ENCODE results near the gene CCR5AS.

Gene CCR5AS

DNA sequence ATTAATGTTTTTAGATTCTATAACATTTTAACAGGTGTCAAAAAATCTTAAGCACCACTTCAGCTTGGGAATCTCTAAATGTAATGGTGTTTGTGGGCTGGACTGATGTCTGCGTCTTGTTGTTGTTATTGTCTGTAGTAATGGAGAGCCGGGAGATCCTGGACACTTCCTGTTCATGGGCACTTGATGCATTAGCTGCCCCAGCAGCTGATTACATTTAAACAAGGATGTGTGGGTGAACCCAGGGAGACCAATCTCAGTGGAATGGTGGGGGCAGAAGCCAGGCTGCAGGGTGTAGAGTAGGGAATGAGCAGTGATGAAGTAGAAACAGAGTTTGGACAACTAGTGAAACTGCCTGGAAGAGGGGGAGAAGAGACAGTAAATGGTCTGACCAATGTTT, 7.8 kb downstream of the CCR5AS start (continued):
- TF ChIP-seq, protein P1, sequence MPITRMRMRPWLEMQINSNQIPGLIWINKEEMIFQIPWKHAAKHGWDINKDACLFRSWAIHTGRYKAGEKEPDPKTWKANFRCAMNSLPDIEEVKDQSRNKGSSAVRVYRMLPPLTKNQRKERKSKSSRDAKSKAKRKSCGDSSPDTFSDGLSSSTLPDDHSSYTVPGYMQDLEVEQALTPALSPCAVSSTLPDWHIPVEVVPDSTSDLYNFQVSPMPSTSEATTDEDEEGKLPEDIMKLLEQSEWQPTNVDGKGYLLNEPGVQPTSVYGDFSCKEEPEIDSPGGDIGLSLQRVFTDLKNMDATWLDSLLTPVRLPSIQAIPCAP (CRISPR knock-in tag; IDR thresholded peaks at IDR 0.05) = no peak
- TF ChIP-seq, protein P2, sequence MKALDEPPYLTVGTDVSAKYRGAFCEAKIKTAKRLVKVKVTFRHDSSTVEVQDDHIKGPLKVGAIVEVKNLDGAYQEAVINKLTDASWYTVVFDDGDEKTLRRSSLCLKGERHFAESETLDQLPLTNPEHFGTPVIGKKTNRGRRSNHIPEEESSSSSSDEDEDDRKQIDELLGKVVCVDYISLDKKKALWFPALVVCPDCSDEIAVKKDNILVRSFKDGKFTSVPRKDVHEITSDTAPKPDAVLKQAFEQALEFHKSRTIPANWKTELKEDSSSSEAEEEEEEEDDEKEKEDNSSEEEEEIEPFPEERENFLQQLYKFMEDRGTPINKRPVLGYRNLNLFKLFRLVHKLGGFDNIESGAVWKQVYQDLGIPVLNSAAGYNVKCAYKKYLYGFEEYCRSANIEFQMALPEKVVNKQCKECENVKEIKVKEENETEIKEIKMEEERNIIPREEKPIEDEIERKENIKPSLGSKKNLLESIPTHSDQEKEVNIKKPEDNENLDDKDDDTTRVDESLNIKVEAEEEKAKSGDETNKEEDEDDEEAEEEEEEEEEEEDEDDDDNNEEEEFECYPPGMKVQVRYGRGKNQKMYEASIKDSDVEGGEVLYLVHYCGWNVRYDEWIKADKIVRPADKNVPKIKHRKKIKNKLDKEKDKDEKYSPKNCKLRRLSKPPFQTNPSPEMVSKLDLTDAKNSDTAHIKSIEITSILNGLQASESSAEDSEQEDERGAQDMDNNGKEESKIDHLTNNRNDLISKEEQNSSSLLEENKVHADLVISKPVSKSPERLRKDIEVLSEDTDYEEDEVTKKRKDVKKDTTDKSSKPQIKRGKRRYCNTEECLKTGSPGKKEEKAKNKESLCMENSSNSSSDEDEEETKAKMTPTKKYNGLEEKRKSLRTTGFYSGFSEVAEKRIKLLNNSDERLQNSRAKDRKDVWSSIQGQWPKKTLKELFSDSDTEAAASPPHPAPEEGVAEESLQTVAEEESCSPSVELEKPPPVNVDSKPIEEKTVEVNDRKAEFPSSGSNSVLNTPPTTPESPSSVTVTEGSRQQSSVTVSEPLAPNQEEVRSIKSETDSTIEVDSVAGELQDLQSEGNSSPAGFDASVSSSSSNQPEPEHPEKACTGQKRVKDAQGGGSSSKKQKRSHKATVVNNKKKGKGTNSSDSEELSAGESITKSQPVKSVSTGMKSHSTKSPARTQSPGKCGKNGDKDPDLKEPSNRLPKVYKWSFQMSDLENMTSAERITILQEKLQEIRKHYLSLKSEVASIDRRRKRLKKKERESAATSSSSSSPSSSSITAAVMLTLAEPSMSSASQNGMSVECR (CRISPR knock-in tag; IDR thresholded peaks at IDR 0.05; ENCODE audit: borderline replicate concordance) = no peak
- TF ChIP-seq HMGXB4 (CRISPR knock-in tag; IDR thresholded peaks at IDR 0.05) (no peak), ETV6 (CRISPR knock-in tag; IDR thresholded peaks at IDR 0.05) (no peak), EMX1 (CRISPR knock-in tag; IDR thresholded peaks at IDR 0.05) (no peak)

DNA sequence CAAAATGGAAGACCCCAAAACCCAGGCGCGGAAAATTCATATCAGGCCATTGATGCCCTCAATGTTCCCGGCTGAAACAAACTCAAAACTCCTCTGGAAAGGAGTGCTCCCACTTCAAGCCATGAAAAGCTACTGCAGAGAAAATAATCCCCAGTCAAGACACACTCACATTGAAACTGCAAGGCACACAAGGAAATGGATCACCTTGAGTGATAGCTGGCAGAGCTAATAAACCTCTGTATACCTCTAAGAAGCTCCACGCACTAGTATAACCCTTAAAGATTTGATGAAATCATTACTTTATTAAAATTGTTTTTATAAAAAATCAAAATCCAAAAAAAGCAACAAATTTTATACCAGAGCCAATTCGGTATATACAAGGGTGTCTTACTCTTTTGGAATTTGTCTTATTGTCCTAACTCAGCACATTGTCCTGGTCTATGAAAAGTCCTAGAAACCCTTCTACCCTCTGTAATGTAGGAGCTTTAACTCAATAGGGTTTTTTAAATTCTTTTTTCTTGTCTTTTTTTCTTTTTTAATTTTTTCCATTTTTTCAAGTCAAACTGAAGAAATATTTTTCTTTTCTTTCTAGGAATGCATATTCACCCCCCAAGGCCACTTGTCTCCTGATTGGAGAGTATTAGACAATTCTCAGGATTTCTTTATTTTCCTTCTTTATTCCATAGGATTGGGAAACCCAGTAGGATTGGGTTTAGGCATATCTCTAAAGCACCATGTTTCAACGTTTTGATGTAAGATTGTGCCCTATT, 8.5 kb downstream of the CCR5AS start:
- CTCF ChIA-PET = interaction anchor here (1.2 to 1.8 kb wide), 3 partner anchors 13 to 321 kb away, joined by 3 to 5 read pairs (median 3); partner anchors contain the start of gene CCR1
- DNase-seq (ENCODE audit: low spot score) (no peak), ATAC-seq (no peak)
- H3K9me3 Mint-ChIP-seq = peaks cover 11% of the 10 kb centered on the region
- no peaks in the 10 kb centered on the region for H3K36me3 Mint-ChIP-seq
- no peak overlapping the region for H3K27ac Mint-ChIP-seq
- peaks cover 23% of the 10 kb centered on the region for H3K4me1 Mint-ChIP-seq
- POLR2A ChIA-PET = no interaction called here
- peaks cover 9% of the 10 kb centered on the region; the same call in 1 of the 2 replicates for H3K27me3 Mint-ChIP-seq (ENCODE audit: low read depth)
- H3K4me3 Mint-ChIP-seq = no peak overlapping the region
- TF ChIP-seq, protein P3, sequence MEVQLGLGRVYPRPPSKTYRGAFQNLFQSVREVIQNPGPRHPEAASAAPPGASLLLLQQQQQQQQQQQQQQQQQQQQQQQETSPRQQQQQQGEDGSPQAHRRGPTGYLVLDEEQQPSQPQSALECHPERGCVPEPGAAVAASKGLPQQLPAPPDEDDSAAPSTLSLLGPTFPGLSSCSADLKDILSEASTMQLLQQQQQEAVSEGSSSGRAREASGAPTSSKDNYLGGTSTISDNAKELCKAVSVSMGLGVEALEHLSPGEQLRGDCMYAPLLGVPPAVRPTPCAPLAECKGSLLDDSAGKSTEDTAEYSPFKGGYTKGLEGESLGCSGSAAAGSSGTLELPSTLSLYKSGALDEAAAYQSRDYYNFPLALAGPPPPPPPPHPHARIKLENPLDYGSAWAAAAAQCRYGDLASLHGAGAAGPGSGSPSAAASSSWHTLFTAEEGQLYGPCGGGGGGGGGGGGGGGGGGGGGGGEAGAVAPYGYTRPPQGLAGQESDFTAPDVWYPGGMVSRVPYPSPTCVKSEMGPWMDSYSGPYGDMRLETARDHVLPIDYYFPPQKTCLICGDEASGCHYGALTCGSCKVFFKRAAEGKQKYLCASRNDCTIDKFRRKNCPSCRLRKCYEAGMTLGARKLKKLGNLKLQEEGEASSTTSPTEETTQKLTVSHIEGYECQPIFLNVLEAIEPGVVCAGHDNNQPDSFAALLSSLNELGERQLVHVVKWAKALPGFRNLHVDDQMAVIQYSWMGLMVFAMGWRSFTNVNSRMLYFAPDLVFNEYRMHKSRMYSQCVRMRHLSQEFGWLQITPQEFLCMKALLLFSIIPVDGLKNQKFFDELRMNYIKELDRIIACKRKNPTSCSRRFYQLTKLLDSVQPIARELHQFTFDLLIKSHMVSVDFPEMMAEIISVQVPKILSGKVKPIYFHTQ (CRISPR knock-in tag; IDR thresholded peaks at IDR 0.05) = no peak
- no peak for TF ChIP-seq NFYB (CRISPR knock-in tag; conservative IDR thresholded peaks at IDR 0.05; ENCODE audit: low read depth)
- TF ChIP-seq ETV6 (CRISPR knock-in tag; IDR thresholded peaks at IDR 0.05) = no peak
- TF ChIP-seq SP1 (CRISPR knock-in tag; conservative IDR thresholded peaks at IDR 0.05) = no peak
- no peak for TF ChIP-seq ZNF423 (CRISPR knock-in tag; IDR thresholded peaks at IDR 0.05)
- no peak for TF ChIP-seq ZNF425 (CRISPR knock-in tag; conservative IDR thresholded peaks at IDR 0.05)
- no peak for TF ChIP-seq ZNF317 (CRISPR knock-in tag; IDR thresholded peaks at IDR 0.05; ENCODE audit: borderline replicate concordance, low read depth)
- TF ChIP-seq ZNF219 (CRISPR knock-in tag; IDR thresholded peaks at IDR 0.05; ENCODE audit: borderline replicate concordance) = no peak
